Tibial nerve (tissue), 4 donors: ENCODE data around the gene TRIP13. TPM values are rescaled to one million over a fixed set of nuclear protein-coding genes. Genes with fewer than 3 reads are reported as not detected.

Experiments
- DNase-seq, 2 donors: peaks; one replicate each; pipeline ENCODE4 v3.0.0-alpha.2; 2019; ENCODE audit warnings: low spot score in 2 of 2
- H3K27ac ChIP-seq, 4 donors: fragments of 200-600 bp; sonication (generic) in 3 of 4; one replicate each; pipeline ENCODE4 v1.5.1; 2017 to 2019; ENCODE audit warnings: mild to moderate bottlenecking in 1 of 4
- H3K27me3 ChIP-seq, 2 donors: fragments of 200-600 bp; sonication (generic) in 1 of 2; one replicate each; pipeline versions ENCODE4 v1.5.1 to v1.6.0; 2017 to 2019
- H3K36me3 ChIP-seq, 3 donors: fragments of 200-600 bp; sonication (generic); one replicate each; pipeline ENCODE4 v1.5.1; 2018 to 2019
- H3K4me1 ChIP-seq, 4 donors: fragments of 200-600 bp; sonication (generic) in 3 of 4; one replicate each; pipeline ENCODE4 v1.5.1; 2017 to 2019
- H3K4me3 ChIP-seq, 4 donors: fragments of 200-600 bp; sonication (generic) in 3 of 4; one replicate each; pipeline ENCODE4 v1.5.1; 2017 to 2019; ENCODE audit warnings: mild to moderate bottlenecking in 1 of 4, moderate library complexity in 1 of 4
- H3K9me3 ChIP-seq, 4 donors: fragments of 200-600 bp; sonication (generic) in 3 of 4; one replicate each; pipeline ENCODE4 v1.5.1; 2017 to 2019
- EP300 ChIP-seq, 2 donors: sonication (generic); formaldehyde crosslinking; IDR thresholded peaks; one replicate each; pipeline ENCODE4 v1.6.1; 2017; ENCODE audit warnings: antibody characterized with exemption in 2 of 2, mild to moderate bottlenecking in 1 of 2
- POLR2A ChIP-seq, 2 donors: fragments of 450-650 bp; IDR thresholded peaks; one replicate each; pipeline ENCODE4 v1.6.1; 2017; ENCODE audit warnings: antibody characterized with exemption in 2 of 2, mild to moderate bottlenecking in 2 of 2, moderate library complexity in 2 of 2
- WGBS, 2 donors: methylation state at CpG; one replicate each; pipeline ENCODE4 v1.1.5; 2018; 5-methylcytosine and 5-hydroxymethylcytosine counted together
- total RNA-seq, 4 donors: library from RNA; depleted of rRNA; stranded (reverse); fragments of >200 nt; gene quantifications; one replicate each; pipeline ENCODE4 v1.1.0, GENCODE V29; 2016
- TF ChIP-seq, protein P1 (sequence below), 5 experiments: fragments of 200-600 bp in 3 of 5; fragments of 450-650 bp in 2 of 5; sonication (generic) in 3 of 5; IDR thresholded peaks; one replicate each; pipeline ENCODE4 v1.5.1; 2016 to 2019; ENCODE audit warnings: antibody characterized with exemption in 5 of 5, mild to moderate bottlenecking in 3 of 5, moderate library complexity in 2 of 5

Gene TRIP13
- total RNA-seq, 4 donors from 2014 or later: 0.30 to 1.3 (median 0.52) TPM

DNA sequence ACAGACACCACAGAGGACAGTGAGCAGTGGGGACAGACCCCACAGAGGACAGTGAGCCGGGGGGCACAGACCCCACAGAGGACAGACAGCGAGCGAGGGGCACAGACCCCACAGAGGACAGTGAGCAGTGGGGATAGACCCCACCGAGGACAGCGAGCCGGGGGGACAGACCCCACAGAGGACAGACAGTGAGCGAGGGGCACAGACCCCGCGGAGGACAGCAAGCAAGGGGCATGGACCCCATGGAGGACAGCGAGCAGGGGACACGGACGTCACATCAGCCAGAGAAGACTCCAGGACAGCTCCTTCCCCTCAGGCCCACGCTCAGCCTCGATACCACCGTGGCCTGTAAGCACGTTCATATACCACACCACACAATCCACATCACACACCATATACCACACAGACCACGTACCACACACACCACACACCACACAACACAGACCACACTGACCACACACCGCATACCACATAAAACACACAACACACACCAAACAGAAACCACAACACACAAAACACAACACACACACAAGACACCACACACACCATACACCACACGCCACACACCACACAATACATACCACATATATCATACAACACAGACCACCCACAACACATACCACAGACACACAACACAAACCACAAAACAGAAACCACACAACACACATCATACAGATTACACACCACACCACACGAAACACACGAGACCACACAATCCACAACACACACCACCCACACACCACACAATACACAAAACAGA, 36.7 kb upstream of the TRIP13 start:
- Histone ChIP-seq H3K4me1 (no peaks in the 10 kb centered on the region), H3K27ac (no peak overlapping the region), H3K4me3 (no peak overlapping the region), H3K36me3 (peaks cover 0 to 20% (median 0%) of the 10 kb centered on the region in 3 donors), H3K27me3 (peaks cover 0 to 29% of the 10 kb centered on the region in 2 donors), H3K9me3 (no peaks in the 10 kb centered on the region)
- TF ChIP-seq POLR2A (IDR thresholded peaks at IDR 0.05): no peak
- TF ChIP-seq, protein P1, sequence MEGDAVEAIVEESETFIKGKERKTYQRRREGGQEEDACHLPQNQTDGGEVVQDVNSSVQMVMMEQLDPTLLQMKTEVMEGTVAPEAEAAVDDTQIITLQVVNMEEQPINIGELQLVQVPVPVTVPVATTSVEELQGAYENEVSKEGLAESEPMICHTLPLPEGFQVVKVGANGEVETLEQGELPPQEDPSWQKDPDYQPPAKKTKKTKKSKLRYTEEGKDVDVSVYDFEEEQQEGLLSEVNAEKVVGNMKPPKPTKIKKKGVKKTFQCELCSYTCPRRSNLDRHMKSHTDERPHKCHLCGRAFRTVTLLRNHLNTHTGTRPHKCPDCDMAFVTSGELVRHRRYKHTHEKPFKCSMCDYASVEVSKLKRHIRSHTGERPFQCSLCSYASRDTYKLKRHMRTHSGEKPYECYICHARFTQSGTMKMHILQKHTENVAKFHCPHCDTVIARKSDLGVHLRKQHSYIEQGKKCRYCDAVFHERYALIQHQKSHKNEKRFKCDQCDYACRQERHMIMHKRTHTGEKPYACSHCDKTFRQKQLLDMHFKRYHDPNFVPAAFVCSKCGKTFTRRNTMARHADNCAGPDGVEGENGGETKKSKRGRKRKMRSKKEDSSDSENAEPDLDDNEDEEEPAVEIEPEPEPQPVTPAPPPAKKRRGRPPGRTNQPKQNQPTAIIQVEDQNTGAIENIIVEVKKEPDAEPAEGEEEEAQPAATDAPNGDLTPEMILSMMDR (IDR thresholded peaks at IDR 0.05): no peak
- no peak for TF ChIP-seq EP300 (IDR thresholded peaks at IDR 0.05)
- no peak for DNase-seq
- 66 to 74% methylated on average over 21 of the region's 21 CpGs for WGBS, 2 donors

DNA sequence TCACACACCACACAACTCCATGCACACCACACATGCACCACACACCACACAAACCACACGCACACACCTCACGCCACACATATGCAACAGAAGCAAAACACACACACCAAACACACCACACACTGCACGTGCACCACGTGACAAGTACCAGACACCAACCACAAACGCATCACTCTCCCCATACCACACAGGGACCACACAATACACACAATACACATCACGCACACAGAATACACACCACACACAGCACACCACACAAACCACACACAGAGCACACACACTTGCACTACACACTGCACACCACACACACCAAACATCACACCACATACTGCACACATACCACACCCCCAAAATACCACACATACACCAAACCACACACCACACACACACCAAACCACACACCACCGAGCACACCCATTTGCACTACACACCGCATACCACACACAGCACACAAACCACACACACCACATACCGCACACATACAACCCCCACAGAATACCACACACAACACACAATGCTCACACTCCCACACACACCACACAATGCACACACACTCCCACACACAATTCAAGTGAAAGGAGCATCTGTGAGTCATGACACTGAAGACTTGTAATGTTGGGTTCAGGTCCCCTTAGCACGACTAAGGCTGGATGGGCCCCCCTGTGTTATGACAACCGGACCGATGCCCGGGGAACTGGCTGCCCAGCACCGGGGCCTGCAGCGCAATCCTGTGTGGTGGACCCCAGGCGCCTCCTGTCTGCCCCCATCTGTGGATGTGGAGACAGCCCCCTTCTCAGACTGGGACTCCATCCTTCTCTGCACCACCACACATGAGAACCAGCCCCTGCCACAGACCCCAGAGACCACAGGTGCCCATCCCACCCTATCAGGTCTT, 35.9 kb upstream of the TRIP13 start:
- WGBS, 2 donors: 65 to 80% methylated on average over 12 to 16 of the region's 16 CpGs
- Histone ChIP-seq H3K27me3 (peaks cover 0 to 25% of the 10 kb centered on the region in 2 donors), H3K4me3 (no peak overlapping the region), H3K4me1 (no peaks in the 10 kb centered on the region), H3K36me3 (peaks cover 0 to 27% (median 0%) of the 10 kb centered on the region in 3 donors), H3K27ac (no peak overlapping the region), H3K9me3 (no peaks in the 10 kb centered on the region)
- no peak for TF ChIP-seq POLR2A (IDR thresholded peaks at IDR 0.05)
- TF ChIP-seq EP300 (IDR thresholded peaks at IDR 0.05): no peak
- TF ChIP-seq, protein P1 (IDR thresholded peaks at IDR 0.05): no peak
- no peak for DNase-seq

DNA sequence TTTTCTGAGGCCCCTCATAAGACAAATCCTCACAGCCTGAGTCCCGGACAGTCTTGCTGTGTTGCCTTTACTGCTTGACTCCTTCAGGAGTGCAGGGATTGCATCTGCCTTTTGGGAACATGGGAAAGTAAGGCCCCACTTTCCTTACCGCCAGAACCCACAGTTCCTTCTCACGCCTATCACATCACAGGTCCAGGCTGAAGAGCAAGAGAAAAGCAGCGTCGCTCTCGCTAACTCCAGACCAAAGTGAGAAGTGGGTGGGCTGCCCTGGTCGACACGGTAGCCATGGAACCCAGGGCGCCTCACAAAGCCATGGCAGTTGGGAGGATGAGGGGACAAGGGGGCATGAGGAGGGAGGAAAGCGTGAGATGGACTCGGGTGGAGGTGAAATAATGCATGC, 34.0 kb upstream of the TRIP13 start:
- no peaks in the 10 kb centered on the region for H3K9me3 ChIP-seq
- WGBS, 2 donors: 82 to 84% methylated on average over 11 of the region's 11 CpGs
- H3K36me3 ChIP-seq: peaks cover 0 to 46% (median 0%) of the 10 kb centered on the region in 3 donors
- TF ChIP-seq EP300 (IDR thresholded peaks at IDR 0.05) (no peak), POLR2A (IDR thresholded peaks at IDR 0.05) (no peak)
- TF ChIP-seq, protein P1 (IDR thresholded peaks at IDR 0.05): no peak
- H3K4me3 ChIP-seq: no peak overlapping the region
- no peak overlapping the region for H3K27ac ChIP-seq
- H3K4me1 ChIP-seq: no peaks in the 10 kb centered on the region
- H3K27me3 ChIP-seq: peaks cover 0 to 7% of the 10 kb centered on the region in 2 donors
- no peak for DNase-seq

DNA sequence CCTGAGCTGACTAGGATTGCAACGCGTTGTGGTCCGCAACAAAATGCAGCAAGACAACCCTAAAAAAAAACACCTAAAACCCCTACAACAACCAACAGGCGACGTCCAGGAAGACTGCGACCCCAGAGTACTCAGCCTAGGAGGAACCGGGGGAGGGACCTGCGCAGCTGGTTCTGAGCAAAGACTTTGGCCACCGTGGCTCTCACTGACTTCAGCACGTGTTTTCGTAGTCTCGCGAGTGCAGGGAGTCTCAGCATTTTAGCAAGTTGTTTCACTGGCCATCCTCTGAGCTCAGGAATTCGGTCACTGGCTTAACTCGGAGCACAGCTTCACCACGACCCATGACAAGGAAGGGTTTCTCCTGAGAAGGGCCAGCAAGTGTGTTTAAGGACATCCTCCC, 33.3 kb upstream of the TRIP13 start:
- peaks cover 0 to 53% (median 0%) of the 10 kb centered on the region in 3 donors for H3K36me3 ChIP-seq
- peaks cover 0 to 2% (median 0%) of the 10 kb centered on the region in 4 donors for H3K4me1 ChIP-seq
- H3K4me3 ChIP-seq: no peak overlapping the region
- no peaks in the 10 kb centered on the region for H3K9me3 ChIP-seq
- no peak for DNase-seq
- TF ChIP-seq EP300 (IDR thresholded peaks at IDR 0.05): no peak
- no peak for TF ChIP-seq POLR2A (IDR thresholded peaks at IDR 0.05)
- TF ChIP-seq, protein P1 (IDR thresholded peaks at IDR 0.05): no peak
- no peak overlapping the region for H3K27ac ChIP-seq
- 85 to 88% methylated on average over 16 of the region's 16 CpGs for WGBS, 2 donors
- H3K27me3 ChIP-seq: no peaks in the 10 kb centered on the region
